SK-N-SH (cell line): ENCODE data around the gene HDAC7.

Experiments
- CTCF ChIP-seq: fragments of 200-600 bp; sonication (generic); IDR thresholded peaks from 2 replicates; pipeline ENCODE4 v1.6.1; 2017; ENCODE audit warnings: antibody characterized with exemption, mild to moderate bottlenecking, moderate library complexity
- GABPA ChIP-seq: IDR thresholded peaks from 2 replicates; pipeline ENCODE4 v1.4.0; 2012; ENCODE audit warnings: low read depth, mild to moderate bottlenecking
- NRF1 ChIP-seq: IDR thresholded peaks from 2 replicates; pipeline ENCODE4 v1.6.1; 2012; ENCODE audit warnings: low read depth, mild to moderate bottlenecking, low read length
- RCOR1 ChIP-seq: fragments of 150-350 bp; IDR thresholded peaks from 2 replicates; pipeline ENCODE4 v1.6.1; 2017; ENCODE audit warnings: antibody characterized with exemption, low read length
- TAF1 ChIP-seq: IDR thresholded peaks from 2 replicates; pipeline ENCODE4 v1.6.1; 2012; ENCODE audit warnings: low read depth, mild to moderate bottlenecking, low read length, moderate library complexity, borderline replicate concordance
- USF2 ChIP-seq: fragments of 150-350 bp; IDR thresholded peaks from 2 replicates; pipeline ENCODE4 v1.6.1; 2017; ENCODE audit warnings: antibody characterized with exemption, low read length, low read depth, borderline replicate concordance
- TF ChIP-seq, protein P1 (sequence below): IDR thresholded peaks from 2 replicates; pipeline ENCODE4 v1.4.0; 2012; ENCODE audit warnings: low read depth, borderline replicate concordance

GRCh38 chr12:47804171-47804570, 15.5 kb downstream of the HDAC7 start:
- TF ChIP-seq, protein P1, sequence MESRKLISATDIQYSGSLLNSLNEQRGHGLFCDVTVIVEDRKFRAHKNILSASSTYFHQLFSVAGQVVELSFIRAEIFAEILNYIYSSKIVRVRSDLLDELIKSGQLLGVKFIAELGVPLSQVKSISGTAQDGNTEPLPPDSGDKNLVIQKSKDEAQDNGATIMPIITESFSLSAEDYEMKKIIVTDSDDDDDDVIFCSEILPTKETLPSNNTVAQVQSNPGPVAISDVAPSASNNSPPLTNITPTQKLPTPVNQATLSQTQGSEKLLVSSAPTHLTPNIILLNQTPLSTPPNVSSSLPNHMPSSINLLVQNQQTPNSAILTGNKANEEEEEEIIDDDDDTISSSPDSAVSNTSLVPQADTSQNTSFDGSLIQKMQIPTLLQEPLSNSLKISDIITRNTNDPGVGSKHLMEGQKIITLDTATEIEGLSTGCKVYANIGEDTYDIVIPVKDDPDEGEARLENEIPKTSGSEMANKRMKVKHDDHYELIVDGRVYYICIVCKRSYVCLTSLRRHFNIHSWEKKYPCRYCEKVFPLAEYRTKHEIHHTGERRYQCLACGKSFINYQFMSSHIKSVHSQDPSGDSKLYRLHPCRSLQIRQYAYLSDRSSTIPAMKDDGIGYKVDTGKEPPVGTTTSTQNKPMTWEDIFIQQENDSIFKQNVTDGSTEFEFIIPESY, result no peak
- TF ChIP-seq NRF1 (no peak), CTCF (no peak), RCOR1 (no peak), USF2 (no peak), GABPA (no peak), TAF1 (no peak)
